ENCODE data around the gene IGF1.

IGF1 gene

GRCh38 chr12:102475355-102475754, 5.0 kb downstream of the IGF1 start:
- Histone ChIP-seq H3K9me3 (ENCODE audit: control extremely low read depth in 1 of 5, control insufficient read depth in 4 of 5, insufficient read depth in 2 of 5, low read depth in 1 of 5, low read length in 4 of 5) (no peaks in the 10 kb centered on the region), H3K36me3 (ENCODE audit: control insufficient read depth in 4 of 4, insufficient read depth in 4 of 4, low read length in 3 of 4) (no peaks in the 10 kb centered on the region), H3K27ac (ENCODE audit: insufficient read depth in 1 of 2, low read depth in 1 of 2, low read length in 2 of 2, poor library complexity in 1 of 2, severe bottlenecking in 2 of 2) (no peak overlapping the region), H3K4me1 (ENCODE audit: control extremely low read depth in 1 of 4, control insufficient read depth in 4 of 4, insufficient read depth in 4 of 4, low read length in 3 of 4) (peaks cover 13 to 22% (median 19%) of the 10 kb centered on the region in 4 experiments), H3K4me3 (ENCODE audit: control insufficient read depth in 1 of 7, extremely low read depth in 1 of 7, insufficient read depth in 4 of 7, low read depth in 2 of 7, low read length in 6 of 7) (no peak overlapping the region), H3K27me3 (replicated peaks in 2 of 5; ENCODE audit: control insufficient read depth in 4 of 5, insufficient read depth in 5 of 5, low read length in 4 of 5) (peaks cover 0 to 2% (median 0%) of the 10 kb centered on the region in 5 experiments)
- CTCF ChIA-PET: no interaction called here
- POLR2A ChIA-PET: no interaction called here
- WGBS (ENCODE audit: insufficient coverage): 100% methylated on average over 7 of the region's 9 CpGs
- DNase-seq: no peak

- CTCF ChIA-PET: interaction anchor here (1.2 kb wide), 1 partner anchor 10 kb away, joined by 3 read pairs; no protein-coding TSS in a partner anchor
- POLR2A ChIA-PET: interaction anchor here (0.6 kb wide), 1 partner anchor 68 kb away, joined by 3 read pairs; no protein-coding TSS in a partner anchor
Observed at GRCh38 chr12:102474438-102475064, 5.8 kb downstream of the IGF1 start.

GRCh38 chr12:102472496-102472895, 7.9 kb downstream of the IGF1 start:
- POLR2A ChIA-PET: no interaction called here
- 100% methylated on average over 1 of the region's 1 CpG for WGBS (ENCODE audit: insufficient coverage)
- CTCF ChIA-PET: no interaction called here

More at GRCh38 chr12:102474438-102475064, 5.8 kb downstream of the IGF1 start:
- H3K4me3 ChIP-seq (ENCODE audit: control insufficient read depth in 1 of 7, extremely low read depth in 1 of 7, insufficient read depth in 4 of 7, low read depth in 2 of 7, low read length in 6 of 7): no peak overlapping the region
- no peak for DNase-seq
- no peaks in the 10 kb centered on the region for H3K9me3 ChIP-seq (ENCODE audit: control extremely low read depth in 1 of 5, control insufficient read depth in 4 of 5, insufficient read depth in 2 of 5, low read depth in 1 of 5, low read length in 4 of 5)
- peaks cover 9 to 14% (median 12%) of the 10 kb centered on the region in 4 experiments for H3K4me1 ChIP-seq (ENCODE audit: control extremely low read depth in 1 of 4, control insufficient read depth in 4 of 4, insufficient read depth in 4 of 4, low read length in 3 of 4)
- no peaks in the 10 kb centered on the region for H3K36me3 ChIP-seq (ENCODE audit: control insufficient read depth in 4 of 4, insufficient read depth in 4 of 4, low read length in 3 of 4)
- 100% methylated on average over 2 of the region's 3 CpGs for WGBS (ENCODE audit: insufficient coverage)
- H3K27me3 ChIP-seq (replicated peaks in 2 of 5; ENCODE audit: control insufficient read depth in 4 of 5, insufficient read depth in 5 of 5, low read length in 4 of 5): peaks cover 0 to 2% (median 0%) of the 10 kb centered on the region in 5 experiments
- no peak overlapping the region for H3K27ac ChIP-seq (ENCODE audit: insufficient read depth in 1 of 2, low read depth in 1 of 2, low read length in 2 of 2, poor library complexity in 1 of 2, severe bottlenecking in 2 of 2)

GRCh38 chr12:102471556-102471955, 8.8 kb downstream of the IGF1 start:
- DNase-seq: no peak
- no peaks in the 10 kb centered on the region for H3K4me1 ChIP-seq (ENCODE audit: control extremely low read depth in 1 of 4, control insufficient read depth in 4 of 4, insufficient read depth in 4 of 4, low read length in 3 of 4)
- no peaks in the 10 kb centered on the region for H3K9me3 ChIP-seq (ENCODE audit: control extremely low read depth in 1 of 5, control insufficient read depth in 4 of 5, insufficient read depth in 2 of 5, low read depth in 1 of 5, low read length in 4 of 5)
- CTCF ChIA-PET: interaction anchor here (1.2 to 1.4 kb wide), 2 partner anchors 9 to 27 kb away, joined by 4 to 8 read pairs; partner anchors contain the start of gene IGF1
- POLR2A ChIA-PET: no interaction called here
- 86% methylated on average over 1 of the region's 2 CpGs for WGBS (ENCODE audit: insufficient coverage)
- H3K27me3 ChIP-seq (replicated peaks in 2 of 5; ENCODE audit: control insufficient read depth in 4 of 5, insufficient read depth in 5 of 5, low read length in 4 of 5): peaks cover 0 to 2% (median 0%) of the 10 kb centered on the region in 5 experiments
- H3K27ac ChIP-seq (ENCODE audit: insufficient read depth in 1 of 2, low read depth in 1 of 2, low read length in 2 of 2, poor library complexity in 1 of 2, severe bottlenecking in 2 of 2): no peak overlapping the region
- no peak overlapping the region for H3K4me3 ChIP-seq (ENCODE audit: control insufficient read depth in 1 of 7, extremely low read depth in 1 of 7, insufficient read depth in 4 of 7, low read depth in 2 of 7, low read length in 6 of 7)
- no peaks in the 10 kb centered on the region for H3K36me3 ChIP-seq (ENCODE audit: control insufficient read depth in 4 of 4, insufficient read depth in 4 of 4, low read length in 3 of 4)

More at GRCh38 chr12:102472496-102472895, 7.9 kb downstream of the IGF1 start:
- Histone ChIP-seq H3K4me3 (ENCODE audit: control insufficient read depth in 1 of 7, extremely low read depth in 1 of 7, insufficient read depth in 4 of 7, low read depth in 2 of 7, low read length in 6 of 7) (no peak overlapping the region), H3K4me1 (ENCODE audit: control extremely low read depth in 1 of 4, control insufficient read depth in 4 of 4, insufficient read depth in 4 of 4, low read length in 3 of 4) (no peaks in the 10 kb centered on the region), H3K27me3 (replicated peaks in 2 of 5; ENCODE audit: control insufficient read depth in 4 of 5, insufficient read depth in 5 of 5, low read length in 4 of 5) (peaks cover 0 to 2% (median 0%) of the 10 kb centered on the region in 5 experiments), H3K27ac (ENCODE audit: insufficient read depth in 1 of 2, low read depth in 1 of 2, low read length in 2 of 2, poor library complexity in 1 of 2, severe bottlenecking in 2 of 2) (no peak overlapping the region), H3K9me3 (ENCODE audit: control extremely low read depth in 1 of 5, control insufficient read depth in 4 of 5, insufficient read depth in 2 of 5, low read depth in 1 of 5, low read length in 4 of 5) (no peaks in the 10 kb centered on the region), H3K36me3 (ENCODE audit: control insufficient read depth in 4 of 4, insufficient read depth in 4 of 4, low read length in 3 of 4) (no peaks in the 10 kb centered on the region)
- no peak for DNase-seq

DNA sequence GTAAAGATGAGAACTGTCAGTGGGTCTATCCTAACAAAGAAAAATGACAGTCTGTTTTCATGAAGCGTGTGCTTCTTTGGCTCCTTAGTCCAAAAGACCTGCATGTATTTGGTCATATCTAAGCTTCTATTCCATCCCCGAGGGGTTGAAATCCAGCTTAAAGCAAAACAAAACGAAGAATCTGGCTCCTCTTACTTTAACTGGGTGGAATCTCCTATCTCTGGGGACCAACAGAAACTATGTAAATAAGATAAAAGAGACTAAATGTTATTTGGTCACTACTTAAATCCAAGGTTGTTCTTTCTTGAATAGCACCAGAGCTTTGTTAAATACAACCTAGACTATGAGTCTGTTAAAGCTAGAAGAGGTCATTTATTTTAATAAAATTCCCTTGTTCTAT, 9.4 kb downstream of the IGF1 start:
- Histone ChIP-seq H3K27ac (ENCODE audit: insufficient read depth in 1 of 2, low read depth in 1 of 2, low read length in 2 of 2, poor library complexity in 1 of 2, severe bottlenecking in 2 of 2) (no peak overlapping the region), H3K9me3 (ENCODE audit: control extremely low read depth in 1 of 5, control insufficient read depth in 4 of 5, insufficient read depth in 2 of 5, low read depth in 1 of 5, low read length in 4 of 5) (no peaks in the 10 kb centered on the region), H3K27me3 (replicated peaks in 2 of 5; ENCODE audit: control insufficient read depth in 4 of 5, insufficient read depth in 5 of 5, low read length in 4 of 5) (peaks cover 0 to 2% (median 0%) of the 10 kb centered on the region in 5 experiments), H3K36me3 (ENCODE audit: control insufficient read depth in 4 of 4, insufficient read depth in 4 of 4, low read length in 3 of 4) (no peaks in the 10 kb centered on the region), H3K4me3 (ENCODE audit: control insufficient read depth in 1 of 7, extremely low read depth in 1 of 7, insufficient read depth in 4 of 7, low read depth in 2 of 7, low read length in 6 of 7) (no peak overlapping the region), H3K4me1 (ENCODE audit: control extremely low read depth in 1 of 4, control insufficient read depth in 4 of 4, insufficient read depth in 4 of 4, low read length in 3 of 4) (no peaks in the 10 kb centered on the region)
- no peak for DNase-seq
- CTCF ChIA-PET: interaction anchor here (1.2 to 1.4 kb wide), 2 partner anchors 10 to 27 kb away, joined by 4 to 8 read pairs; partner anchors contain the start of gene IGF1
- POLR2A ChIA-PET: no interaction called here
- WGBS (ENCODE audit: insufficient coverage): 100% methylated on average over 2 of the region's 3 CpGs

DNA sequence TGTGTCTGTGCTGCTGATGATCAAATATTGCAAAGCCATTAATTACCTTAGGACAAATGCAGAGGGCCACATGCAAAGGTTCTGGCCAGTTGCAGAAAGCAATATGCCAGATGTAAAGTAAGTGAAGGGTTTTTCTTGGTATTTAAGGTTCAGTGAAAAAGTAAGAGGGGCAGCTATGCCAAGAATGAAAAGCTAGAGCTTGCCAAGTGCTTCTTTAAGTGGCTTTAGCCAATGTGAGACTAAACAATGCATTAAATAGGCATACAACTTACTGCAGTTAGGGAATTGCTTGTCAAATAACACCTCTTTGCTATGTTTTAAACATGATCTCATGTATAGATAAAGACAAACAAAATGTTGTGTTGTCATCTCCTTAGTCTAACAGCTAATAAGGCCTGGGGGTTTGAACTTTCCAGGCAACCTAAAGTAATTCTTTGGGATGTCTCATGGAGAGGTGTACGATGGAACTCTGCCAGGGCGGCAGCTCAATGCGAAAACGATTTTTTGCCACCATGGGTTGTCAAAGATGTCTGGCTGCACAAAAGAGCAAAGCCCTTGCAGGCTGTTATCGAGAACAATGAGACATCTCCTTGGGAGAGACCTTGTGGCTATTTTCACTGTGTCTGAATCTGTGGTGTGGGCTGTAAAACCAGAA, 12.0 kb downstream of the IGF1 start:
- Histone ChIP-seq H3K27ac (ENCODE audit: insufficient read depth in 1 of 2, low read depth in 1 of 2, low read length in 2 of 2, poor library complexity in 1 of 2, severe bottlenecking in 2 of 2) (no peak overlapping the region), H3K4me1 (ENCODE audit: control extremely low read depth in 1 of 4, control insufficient read depth in 4 of 4, insufficient read depth in 4 of 4, low read length in 3 of 4) (no peaks in the 10 kb centered on the region), H3K36me3 (ENCODE audit: control insufficient read depth in 4 of 4, insufficient read depth in 4 of 4, low read length in 3 of 4) (no peaks in the 10 kb centered on the region), H3K9me3 (ENCODE audit: control extremely low read depth in 1 of 5, control insufficient read depth in 4 of 5, insufficient read depth in 2 of 5, low read depth in 1 of 5, low read length in 4 of 5) (no peaks in the 10 kb centered on the region), H3K27me3 (replicated peaks in 2 of 5; ENCODE audit: control insufficient read depth in 4 of 5, insufficient read depth in 5 of 5, low read length in 4 of 5) (no peaks in the 10 kb centered on the region), H3K4me3 (ENCODE audit: control insufficient read depth in 1 of 7, extremely low read depth in 1 of 7, insufficient read depth in 4 of 7, low read depth in 2 of 7, low read length in 6 of 7) (no peak overlapping the region)
- DNase-seq: no peak
- 98% methylated on average over 5 of the region's 5 CpGs for WGBS (ENCODE audit: insufficient coverage)
- CTCF ChIA-PET: interaction anchor here (0.9 kb wide), 1 partner anchor 13 kb away, joined by 3 read pairs; no protein-coding TSS in a partner anchor
- POLR2A ChIA-PET: no interaction called here

Measured in common myeloid progenitor, CD34-positive (primary cell).